Thoracic aorta (tissue), 2 donors: ENCODE measurements around the gene PITPNB. TPM values are rescaled to one million over a fixed set of nuclear protein-coding genes. Genes with fewer than 3 reads are reported as not detected.

ENCODE experiments used
- ATAC-seq: fragments of 150-250 bp; one replicate; pipeline ENCODE4 v1.8.0; 2017; ENCODE audit warnings: low read depth; ENCODE audit not compliant: insufficient number of reproducible peaks, low FRiP score
- DNase-seq: peaks from one replicate; pipeline ENCODE4 v3.0.0-alpha.2; 2020; ENCODE audit warnings: low spot score
- H3K27ac ChIP-seq, 2 donors: fragments of 200-600 bp; sonication (generic); 1 replicate in 1 of 2; 2 replicates in 1 of 2; pipeline ENCODE4 v1.5.1; 2016; ENCODE audit warnings: mild to moderate bottlenecking in 2 of 2, moderate library complexity in 2 of 2
- H3K27me3 ChIP-seq: fragments of 200-600 bp; sonication (generic); replicated peaks from 2 replicates; pipeline ENCODE4 v1.6.0; 2016; ENCODE audit warnings: mild to moderate bottlenecking; ENCODE audit not compliant: insufficient read depth
- H3K36me3 ChIP-seq: fragments of 200-600 bp; sonication (generic); one replicate; pipeline ENCODE4 v1.5.1; 2016
- H3K4me1 ChIP-seq, 2 donors: fragments of 200-600 bp; sonication (generic); 1 replicate in 1 of 2; 2 replicates in 1 of 2; pipeline versions ENCODE4 v1.5.1 to v1.6.0; 2016; ENCODE audit warnings: low read depth in 2 of 2, mild to moderate bottlenecking in 1 of 2; ENCODE audit not compliant: control insufficient read depth in 1 of 2
- H3K4me3 ChIP-seq: fragments of 200-600 bp; sonication (generic); 2 replicates; pipeline ENCODE4 v1.5.1; 2016; ENCODE audit warnings: mild to moderate bottlenecking
- H3K9me3 ChIP-seq: fragments of 200-600 bp; sonication (generic); 2 replicates; pipeline ENCODE4 v1.5.1; 2016
- total RNA-seq, 2 donors: library from RNA; depleted of rRNA; stranded (reverse); fragments of >200 nt; gene quantifications; one replicate each; pipeline versions ENCODE4 v1.1.0 to v1.2.3, GENCODE V29; 2016
- TF ChIP-seq, protein P1 (sequence below): fragments of 200-600 bp; sonication (generic); IDR thresholded peaks from one replicate; pipeline ENCODE4 v1.5.1; 2019; ENCODE audit warnings: antibody characterized with exemption

Gene PITPNB
- total RNA-seq, 2 donors from 2014 or later = 42.2 to 111 TPM

DNA sequence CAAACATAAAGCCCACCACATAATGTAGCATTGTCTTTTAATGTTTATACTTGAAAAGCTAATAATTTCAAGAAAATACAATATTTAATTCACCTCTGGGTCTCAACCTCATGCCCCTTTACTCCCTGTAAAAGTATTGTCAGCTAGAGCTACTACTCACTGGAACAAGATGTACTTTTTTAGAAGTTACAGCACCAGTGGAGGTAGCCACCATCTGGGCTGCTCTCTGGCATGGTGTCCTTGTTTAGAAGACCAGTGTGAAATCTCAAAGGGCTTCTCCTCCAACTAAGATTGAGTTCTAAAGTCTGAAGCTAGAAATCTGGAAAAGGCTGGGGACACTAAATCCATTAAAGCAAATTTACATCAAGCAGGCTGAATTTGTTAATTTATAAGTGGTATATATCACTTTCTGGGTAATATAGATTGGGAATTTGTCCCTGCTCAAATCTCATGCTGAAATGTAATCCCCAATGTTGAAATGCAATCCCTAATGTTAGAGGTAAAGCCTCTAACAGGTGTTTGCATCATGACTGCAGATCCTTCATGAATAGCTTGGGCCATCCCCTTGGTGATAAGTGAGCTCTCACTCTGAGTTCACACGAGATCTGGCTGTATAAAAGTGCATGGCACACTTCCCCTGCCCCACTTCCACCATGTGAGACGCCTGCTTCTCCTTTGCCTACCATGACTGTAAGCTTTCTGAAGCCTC is 47.6 kb downstream of the PITPNB start:
- Histone ChIP-seq H3K9me3 (no peaks in the 10 kb centered on the region), H3K4me1 (peaks cover 43 to 90% of the 10 kb centered on the region in 2 donors), H3K27me3 (no peaks in the 10 kb centered on the region), H3K4me3 (no peak overlapping the region), H3K27ac (peak overlapping the region; percentile 71 to 81), H3K36me3 (peaks cover 5% of the 10 kb centered on the region)
- TF ChIP-seq, protein P1, sequence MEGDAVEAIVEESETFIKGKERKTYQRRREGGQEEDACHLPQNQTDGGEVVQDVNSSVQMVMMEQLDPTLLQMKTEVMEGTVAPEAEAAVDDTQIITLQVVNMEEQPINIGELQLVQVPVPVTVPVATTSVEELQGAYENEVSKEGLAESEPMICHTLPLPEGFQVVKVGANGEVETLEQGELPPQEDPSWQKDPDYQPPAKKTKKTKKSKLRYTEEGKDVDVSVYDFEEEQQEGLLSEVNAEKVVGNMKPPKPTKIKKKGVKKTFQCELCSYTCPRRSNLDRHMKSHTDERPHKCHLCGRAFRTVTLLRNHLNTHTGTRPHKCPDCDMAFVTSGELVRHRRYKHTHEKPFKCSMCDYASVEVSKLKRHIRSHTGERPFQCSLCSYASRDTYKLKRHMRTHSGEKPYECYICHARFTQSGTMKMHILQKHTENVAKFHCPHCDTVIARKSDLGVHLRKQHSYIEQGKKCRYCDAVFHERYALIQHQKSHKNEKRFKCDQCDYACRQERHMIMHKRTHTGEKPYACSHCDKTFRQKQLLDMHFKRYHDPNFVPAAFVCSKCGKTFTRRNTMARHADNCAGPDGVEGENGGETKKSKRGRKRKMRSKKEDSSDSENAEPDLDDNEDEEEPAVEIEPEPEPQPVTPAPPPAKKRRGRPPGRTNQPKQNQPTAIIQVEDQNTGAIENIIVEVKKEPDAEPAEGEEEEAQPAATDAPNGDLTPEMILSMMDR = no peak
- ATAC-seq (no peak), DNase-seq (no peak)

DNA sequence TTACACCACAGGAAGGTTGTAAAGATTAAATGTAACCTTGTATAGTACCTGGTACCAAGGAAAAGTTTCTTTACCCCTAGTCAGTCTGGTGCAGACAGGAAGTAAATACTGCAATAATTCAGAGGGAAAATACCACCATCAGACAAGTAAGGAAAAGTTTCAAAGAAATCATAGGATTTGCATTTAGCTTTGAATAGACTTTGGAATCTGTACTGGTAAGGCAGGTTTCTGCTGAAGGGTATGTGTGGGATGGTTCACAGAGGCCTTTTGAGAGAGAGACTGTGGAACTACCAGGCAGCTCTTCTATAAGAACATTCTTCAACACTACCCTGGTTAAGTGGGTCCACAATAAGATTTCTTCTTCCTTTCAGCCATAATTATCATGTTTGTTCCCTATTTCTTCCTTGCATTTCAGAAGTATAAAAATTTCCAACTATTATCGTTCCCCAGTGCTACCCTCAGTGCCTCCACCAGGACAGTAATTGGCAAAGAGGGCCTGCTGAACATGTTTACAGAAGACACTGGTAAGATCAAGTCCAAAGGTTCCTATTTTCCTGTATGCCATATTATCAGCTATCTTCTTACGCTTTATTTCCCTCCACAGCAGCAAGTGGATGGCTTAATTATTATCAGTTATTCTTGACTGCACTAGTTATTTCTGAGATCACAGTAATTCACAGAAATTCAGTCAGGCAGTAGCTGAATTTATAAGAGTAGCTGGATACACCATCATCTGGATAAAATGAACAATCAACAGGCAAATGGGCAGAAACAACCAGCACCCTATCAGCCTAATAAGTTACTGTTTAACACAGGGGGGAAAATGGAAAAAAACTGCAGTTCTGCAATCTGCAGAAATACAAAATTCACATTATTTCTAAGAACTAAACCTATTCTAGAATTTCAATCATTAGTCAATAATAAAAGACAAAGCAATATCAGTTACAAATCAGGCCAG is 48.5 kb downstream of the PITPNB start:
- no peak for ATAC-seq
- TF ChIP-seq, protein P1 = no peak
- Histone ChIP-seq H3K27ac (peak overlapping the region; percentile 22 to 76), H3K9me3 (no peaks in the 10 kb centered on the region), H3K27me3 (no peaks in the 10 kb centered on the region), H3K36me3 (peaks cover 5% of the 10 kb centered on the region), H3K4me1 (peaks cover 50 to 90% of the 10 kb centered on the region in 2 donors), H3K4me3 (no peak overlapping the region)
- no peak for DNase-seq

GRCh38 chr22:27868732-27869282 is 50.2 kb downstream of the PITPNB start:
- no peak for DNase-seq
- H3K4me3 ChIP-seq = peak overlapping the region; percentile 49
- no peaks in the 10 kb centered on the region for H3K27me3 ChIP-seq
- TF ChIP-seq, protein P1 = no peak
- no peak for ATAC-seq
- H3K27ac ChIP-seq = peak overlapping the region; percentile 76 to 81
- H3K9me3 ChIP-seq = no peaks in the 10 kb centered on the region
- H3K36me3 ChIP-seq = peaks cover 5% of the 10 kb centered on the region
- peaks cover 39 to 88% of the 10 kb centered on the region in 2 donors for H3K4me1 ChIP-seq

GRCh38 chr22:27867953-27868731 is 50.9 kb downstream of the PITPNB start:
- Histone ChIP-seq H3K4me3 (peak overlapping the region; percentile 49), H3K36me3 (peaks cover 5% of the 10 kb centered on the region), H3K27ac (peak overlapping the region; percentile 76 to 81), H3K4me1 (peaks cover 42 to 88% of the 10 kb centered on the region in 2 donors), H3K27me3 (no peaks in the 10 kb centered on the region), H3K9me3 (no peaks in the 10 kb centered on the region)
- no peak for DNase-seq
- ATAC-seq = no peak
- TF ChIP-seq, protein P1 = no peak
